ENCODE measurements around the gene KIRREL3.

Gene KIRREL3

GRCh38 chr11:126997641-126998040 lies 2.9 kb downstream of the KIRREL3 start:
- DNase-seq, result no peak

- DNase-seq, result peak in 3 of 51 donors; percentile 22 to 29 (median 28)
Measured at GRCh38 chr11:126997196-126997595, 3.4 kb downstream of the KIRREL3 start.

- no peak for DNase-seq
Measured at GRCh38 chr11:126996036-126996804, 4.3 kb downstream of the KIRREL3 start.

- no peak for DNase-seq
Measured at GRCh38 chr11:126993599-126993998, 7.0 kb downstream of the KIRREL3 start.

GRCh38 chr11:126992804-126993111 lies 7.8 kb downstream of the KIRREL3 start:
- no peak for DNase-seq

GRCh38 chr11:126992065-126992803 lies 8.3 kb downstream of the KIRREL3 start:
- DNase-seq, result peak in 1 of 51 donors; percentile 21

- DNase-seq, result no peak
Measured at GRCh38 chr11:126991596-126991995, 9.0 kb downstream of the KIRREL3 start.

- DNase-seq, result no peak
Measured at GRCh38 chr11:126990716-126991480, 9.7 kb downstream of the KIRREL3 start.

- peak in 49 of 51 donors; percentile 18 to 87 (median 66) for DNase-seq
Measured at GRCh38 chr11:126989942-126990715, 10.4 kb downstream of the KIRREL3 start.

GRCh38 chr11:126988655-126989054 lies 11.9 kb downstream of the KIRREL3 start:
- DNase-seq, result no peak

- no peak for DNase-seq
Measured at GRCh38 chr11:126981635-126982034, 18.9 kb downstream of the KIRREL3 start.

- DNase-seq, result peak in 4 of 51 donors; percentile 26 to 73 (median 59)
Measured at GRCh38 chr11:126978911-126979310, 21.7 kb downstream of the KIRREL3 start.

- peak in 1 of 51 donors; percentile 52 for DNase-seq
Measured at GRCh38 chr11:126978165-126978564, 22.4 kb downstream of the KIRREL3 start.

GRCh38 chr11:126973051-126973450 lies 27.5 kb downstream of the KIRREL3 start:
- DNase-seq, result no peak

GRCh38 chr11:126971305-126971704 lies 29.3 kb downstream of the KIRREL3 start:
- DNase-seq, result no peak

- peak in 11 of 51 donors; percentile 9 to 51 (median 23) for DNase-seq
Measured at GRCh38 chr11:126969865-126970479, 30.6 kb downstream of the KIRREL3 start.

- no peak for DNase-seq
Measured at GRCh38 chr11:126968915-126969314, 31.7 kb downstream of the KIRREL3 start.

- DNase-seq, result no peak
Measured at GRCh38 chr11:126965331-126965730, 35.2 kb downstream of the KIRREL3 start.

- no peak for DNase-seq
Measured at GRCh38 chr11:126963603-126964363, 36.8 kb downstream of the KIRREL3 start.

- DNase-seq, result no peak
Measured at GRCh38 chr11:126963115-126963514, 37.5 kb downstream of the KIRREL3 start.
